Measurements from ENCODE around the gene TMEM81.

DNA sequence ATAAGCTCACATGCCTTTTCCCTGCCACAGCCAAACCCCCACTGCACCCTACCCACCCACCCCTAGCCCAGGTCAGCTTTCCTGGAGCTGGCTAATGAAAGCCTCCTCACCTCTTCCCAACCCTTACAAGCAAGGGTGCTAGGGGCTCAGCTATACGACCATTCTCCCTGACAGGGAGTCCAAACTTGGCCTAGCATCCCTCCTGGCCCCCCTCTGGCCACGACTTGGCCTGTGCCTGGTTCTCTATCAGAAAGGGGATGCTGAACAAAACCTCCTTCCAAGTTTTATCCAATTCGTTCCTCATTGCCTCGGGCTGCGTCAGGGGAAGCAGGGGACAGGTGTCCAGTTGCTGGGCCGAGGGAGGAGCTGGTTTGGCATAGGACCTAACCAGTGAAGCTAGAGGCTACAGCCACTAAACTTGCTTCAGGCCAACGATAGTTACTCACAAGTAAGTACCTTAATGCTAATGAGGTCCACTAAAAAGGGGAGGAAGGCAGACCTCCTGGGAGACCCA lies 8.6 kb downstream of the TMEM81 start:
- TF ChIP-seq, protein P1, sequence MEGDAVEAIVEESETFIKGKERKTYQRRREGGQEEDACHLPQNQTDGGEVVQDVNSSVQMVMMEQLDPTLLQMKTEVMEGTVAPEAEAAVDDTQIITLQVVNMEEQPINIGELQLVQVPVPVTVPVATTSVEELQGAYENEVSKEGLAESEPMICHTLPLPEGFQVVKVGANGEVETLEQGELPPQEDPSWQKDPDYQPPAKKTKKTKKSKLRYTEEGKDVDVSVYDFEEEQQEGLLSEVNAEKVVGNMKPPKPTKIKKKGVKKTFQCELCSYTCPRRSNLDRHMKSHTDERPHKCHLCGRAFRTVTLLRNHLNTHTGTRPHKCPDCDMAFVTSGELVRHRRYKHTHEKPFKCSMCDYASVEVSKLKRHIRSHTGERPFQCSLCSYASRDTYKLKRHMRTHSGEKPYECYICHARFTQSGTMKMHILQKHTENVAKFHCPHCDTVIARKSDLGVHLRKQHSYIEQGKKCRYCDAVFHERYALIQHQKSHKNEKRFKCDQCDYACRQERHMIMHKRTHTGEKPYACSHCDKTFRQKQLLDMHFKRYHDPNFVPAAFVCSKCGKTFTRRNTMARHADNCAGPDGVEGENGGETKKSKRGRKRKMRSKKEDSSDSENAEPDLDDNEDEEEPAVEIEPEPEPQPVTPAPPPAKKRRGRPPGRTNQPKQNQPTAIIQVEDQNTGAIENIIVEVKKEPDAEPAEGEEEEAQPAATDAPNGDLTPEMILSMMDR (IDR thresholded peaks at IDR 0.05; ENCODE audit: low read depth, low read length), result no peak
- TF ChIP-seq EZH2phosphoT487 (IDR thresholded peaks at IDR 0.05; ENCODE audit: low read depth), result no peak

All from OCI-LY3 (cell line).